Frontal cortex (tissue), 4 donors: ENCODE measurements around the gene BLID. TPM values are rescaled to one million over a fixed set of nuclear protein-coding genes. Genes with fewer than 3 reads are reported as not detected.

ENCODE experiments used
- DNase-seq, 2 donors: peaks; one replicate each; pipeline ENCODE4 v3.0.0; 2012; ENCODE audit warnings: low spot score in 2 of 2
- FAIRE-seq: peaks from 2 replicates; lab custom pipeline; 2012; peaks lifted over from hg19 to GRCh38; lab: Jason Lieb, UNC
- total RNA-seq: library from RNA; depleted of rRNA; stranded (reverse); fragments of >200 nt; gene quantifications from one replicate; pipeline ENCODE4 v1.2.3, GENCODE V29; 2014
- donor health status: control.
- donor health status: control.
- donor health status: control.

The BLID gene
- total RNA-seq, 1 donor from 2014 or later, result 1.2 TPM

- FAIRE-seq, result no peak
- DNase-seq, result no peak
Observed at GRCh38 chr11:122108192-122108799, 7.7 kb downstream of the BLID start.

- DNase-seq, result no peak
- no peak for FAIRE-seq
Observed at GRCh38 chr11:122107566-122107965, 8.4 kb downstream of the BLID start.

- FAIRE-seq (no peak), DNase-seq (no peak)
Observed at GRCh38 chr11:122107045-122107444, 9.0 kb downstream of the BLID start.

- FAIRE-seq, result no peak
- no peak for DNase-seq
Observed at GRCh38 chr11:122105044-122105758, 10.8 kb downstream of the BLID start.

GRCh38 chr11:122104341-122104740, 11.7 kb downstream of the BLID start:
- DNase-seq (no peak), FAIRE-seq (no peak)

- DNase-seq (no peak), FAIRE-seq (no peak)
Observed at GRCh38 chr11:122103726-122104125, 12.3 kb downstream of the BLID start.

GRCh38 chr11:122103321-122103720, 12.7 kb downstream of the BLID start:
- no peak for FAIRE-seq
- DNase-seq, result no peak

- FAIRE-seq, result no peak
- DNase-seq, result no peak
Observed at GRCh38 chr11:122102426-122102825, 13.6 kb downstream of the BLID start.

GRCh38 chr11:122101625-122102291, 14.3 kb downstream of the BLID start:
- FAIRE-seq, result peak; percentile 24
- DNase-seq, result peak in 1 of 2 donors; percentile 32

- DNase-seq (no peak), FAIRE-seq (no peak)
Observed at GRCh38 chr11:122100756-122101080, 15.3 kb downstream of the BLID start.

GRCh38 chr11:122100037-122100755, 15.8 kb downstream of the BLID start:
- DNase-seq (no peak), FAIRE-seq (no peak)

- DNase-seq (no peak), FAIRE-seq (no peak)
Observed at GRCh38 chr11:122099374-122100036, 16.5 kb downstream of the BLID start.

- DNase-seq (no peak), FAIRE-seq (no peak)
Observed at GRCh38 chr11:122098261-122098980, 17.6 kb downstream of the BLID start.

- no peak for DNase-seq
- no peak for FAIRE-seq
Observed at GRCh38 chr11:122097419-122098001, 18.5 kb downstream of the BLID start.

GRCh38 chr11:122096272-122097112, 19.5 kb downstream of the BLID start:
- DNase-seq (no peak), FAIRE-seq (no peak)

- DNase-seq, result no peak
Observed at GRCh38 chr11:122095681-122096262, 20.2 kb downstream of the BLID start.

GRCh38 chr11:122094836-122095235, 21.2 kb downstream of the BLID start:
- DNase-seq (no peak), FAIRE-seq (no peak)

More at GRCh38 chr11:122095681-122096262, 20.2 kb downstream of the BLID start:
- no peak for FAIRE-seq

- FAIRE-seq, result no peak
- no peak for DNase-seq
Observed at GRCh38 chr11:122093731-122094275, 22.2 kb downstream of the BLID start.
